ENCODE data around the gene NPR1. TPM values are rescaled to one million over a fixed set of nuclear protein-coding genes. Genes with fewer than 3 reads are reported as not detected.

NPR1 gene
- total and polyA plus RNA-seq, 2 of the 13 experiments (the other 11 are each of a cell fraction or from before 2014, with no cell fraction given), result not detected

DNA sequence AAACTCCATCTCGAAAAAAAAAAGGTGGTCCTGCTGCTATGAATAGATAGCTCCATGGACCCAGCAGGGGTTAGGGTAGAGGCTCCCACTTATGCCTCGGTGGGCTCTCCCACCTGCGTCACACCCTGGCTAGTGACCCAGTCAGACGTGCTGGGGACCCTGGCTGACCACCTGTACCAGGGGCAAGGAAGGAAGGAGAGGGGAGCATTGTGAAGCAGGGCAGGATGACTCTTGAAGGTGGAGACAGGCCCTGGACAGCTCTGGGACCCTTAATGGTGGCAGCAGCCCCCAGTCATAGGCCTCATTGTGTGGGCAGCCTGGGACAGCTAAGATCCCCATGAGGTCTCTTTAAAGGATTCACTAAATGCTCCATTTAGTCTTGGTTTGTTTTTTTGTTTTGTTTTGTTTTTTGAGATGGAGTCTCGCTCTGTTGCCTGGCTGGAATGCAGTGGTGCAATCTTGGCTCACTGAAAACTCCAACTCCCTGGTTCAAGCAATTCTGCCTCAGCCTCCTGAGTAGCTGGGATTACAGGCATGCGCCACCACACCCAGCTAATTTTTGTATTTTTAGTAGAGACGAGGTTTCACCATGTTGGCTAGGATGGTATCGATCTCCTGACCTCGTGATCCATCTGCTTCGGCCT, 30.4 kb upstream of the NPR1 start:
- H3K4me2 ChIP-seq (ENCODE audit: low read depth, low read length), result no peak overlapping the region
- peaks cover 8 to 30% of the 10 kb centered on the region in 2 experiments for H3K36me3 ChIP-seq (replicated peaks in 1 of 2; ENCODE audit: control insufficient read depth in 1 of 2, insufficient read depth in 2 of 2, low read length in 2 of 2)
- ChIA-PET CTCF (ENCODE audit: low intra/inter-chr PET ratio, low total read pairs) (no interaction called here), POLR2A (interaction anchor here (1.3 to 4.6 kb wide), 8 partner anchors 10 to 140 kb away, joined by 3 to 36 read pairs (median 7); partner anchors contain the start of genes CHTOP, S100A1, S100A13 and SNAPIN)
- no peak overlapping the region for H2AFZ ChIP-seq (ENCODE audit: low read length)
- H3K4me1 ChIP-seq (ENCODE audit: insufficient read depth, low read length), result peaks cover 19% of the 10 kb centered on the region
- H3K27me3 ChIP-seq (ENCODE audit: control insufficient read depth in 1 of 2, insufficient read depth in 2 of 2, low read length in 2 of 2), result no peaks in the 10 kb centered on the region
- intact Hi-C loops (cut with micrococcal nuclease; ENCODE audit: unreplicated experiment), result no loop called here
- no peaks in the 10 kb centered on the region for H3K9me3 ChIP-seq (ENCODE audit: low read length)
- no TSS peak for BruUV-seq (replicated peaks)
- no peak overlapping the region for H3K4me3 ChIP-seq (replicated peaks in 1 of 3; ENCODE audit: insufficient read depth in 1 of 3, low read depth in 2 of 3, low read length in 3 of 3)
- no peaks in the 10 kb centered on the region; the same call in 1 of the 2 replicates for H4K20me1 ChIP-seq (ENCODE audit: insufficient read depth, low read length)
- 84% methylated on average over 9 of the region's 10 CpGs for WGBS (ENCODE audit: low lambda C conversion rate)
- in situ Hi-C loops (cut with HindIII; ENCODE audit: extremely low pct_ligation_motif_present, low pct_unique_long_range_greater_than_20kb), result no loop called here
- no peak overlapping the region for H3K9ac ChIP-seq (ENCODE audit: insufficient read depth, low read depth, low read length)
- FAIRE-seq, result no peak
- no peaks in the 10 kb centered on the region for H3K79me2 ChIP-seq (ENCODE audit: insufficient read depth, low read length)
- ATAC-seq, result no peak
- H3K27ac ChIP-seq (ENCODE audit: extremely low read length, insufficient read depth, low read length), result no peak overlapping the region
- DNase-seq (ENCODE audit: low spot score), result no peak
- TF ChIP-seq ZNF674 (CRISPR knock-in tag; IDR thresholded peaks at IDR 0.05; ENCODE audit: low read depth) (no peak), HNRNPH1 (optimal IDR thresholded peaks at IDR 0.05; ENCODE audit: low read depth, low read length) (no peak), HNF4G (IDR thresholded peaks at IDR 0.05; ENCODE audit: borderline replicate concordance, low read depth, low read length) (no peak), HNF4G (CRISPR knock-in tag; IDR thresholded peaks at IDR 0.05; ENCODE audit: borderline replicate concordance, low read depth) (no peak), ZNF550 (CRISPR knock-in tag; IDR thresholded peaks at IDR 0.05; ENCODE audit: borderline replicate concordance) (no peak), REST (IDR thresholded peaks at IDR 0.05; ENCODE audit: borderline replicate concordance in 1 of 2, low read depth in 1 of 2, low read length in 2 of 2) (no peak), ZNF614 (CRISPR knock-in tag; IDR thresholded peaks at IDR 0.05; ENCODE audit: borderline replicate concordance) (no peak), ZNF207 (IDR thresholded peaks at IDR 0.05; ENCODE audit: borderline replicate concordance) (no peak), THAP11 (CRISPR knock-in tag; IDR thresholded peaks at IDR 0.05) (no peak), ZNF235 (CRISPR knock-in tag; IDR thresholded peaks at IDR 0.05; ENCODE audit: borderline replicate concordance) (no peak), ZNF225 (CRISPR knock-in tag; IDR thresholded peaks at IDR 0.05) (no peak), POLR2AphosphoS2 (IDR thresholded peaks at IDR 0.05; ENCODE audit: low read depth, low read length) (peak; percentile 64; the same call in 1 of the 2 replicates), ZNF44 (CRISPR knock-in tag; IDR thresholded peaks at IDR 0.05) (no peak)
- TF ChIP-seq, protein P1, sequence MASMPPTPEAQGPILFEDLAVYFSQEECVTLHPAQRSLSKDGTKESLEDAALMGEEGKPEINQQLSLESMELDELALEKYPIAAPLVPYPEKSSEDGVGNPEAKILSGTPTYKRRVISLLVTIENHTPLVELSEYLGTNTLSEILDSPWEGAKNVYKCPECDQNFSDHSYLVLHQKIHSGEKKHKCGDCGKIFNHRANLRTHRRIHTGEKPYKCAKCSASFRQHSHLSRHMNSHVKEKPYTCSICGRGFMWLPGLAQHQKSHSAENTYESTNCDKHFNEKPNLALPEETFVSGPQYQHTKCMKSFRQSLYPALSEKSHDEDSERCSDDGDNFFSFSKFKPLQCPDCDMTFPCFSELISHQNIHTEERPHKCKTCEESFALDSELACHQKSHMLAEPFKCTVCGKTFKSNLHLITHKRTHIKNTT (CRISPR knock-in tag; IDR thresholded peaks at IDR 0.05), result no peak
- TF ChIP-seq, protein P2, sequence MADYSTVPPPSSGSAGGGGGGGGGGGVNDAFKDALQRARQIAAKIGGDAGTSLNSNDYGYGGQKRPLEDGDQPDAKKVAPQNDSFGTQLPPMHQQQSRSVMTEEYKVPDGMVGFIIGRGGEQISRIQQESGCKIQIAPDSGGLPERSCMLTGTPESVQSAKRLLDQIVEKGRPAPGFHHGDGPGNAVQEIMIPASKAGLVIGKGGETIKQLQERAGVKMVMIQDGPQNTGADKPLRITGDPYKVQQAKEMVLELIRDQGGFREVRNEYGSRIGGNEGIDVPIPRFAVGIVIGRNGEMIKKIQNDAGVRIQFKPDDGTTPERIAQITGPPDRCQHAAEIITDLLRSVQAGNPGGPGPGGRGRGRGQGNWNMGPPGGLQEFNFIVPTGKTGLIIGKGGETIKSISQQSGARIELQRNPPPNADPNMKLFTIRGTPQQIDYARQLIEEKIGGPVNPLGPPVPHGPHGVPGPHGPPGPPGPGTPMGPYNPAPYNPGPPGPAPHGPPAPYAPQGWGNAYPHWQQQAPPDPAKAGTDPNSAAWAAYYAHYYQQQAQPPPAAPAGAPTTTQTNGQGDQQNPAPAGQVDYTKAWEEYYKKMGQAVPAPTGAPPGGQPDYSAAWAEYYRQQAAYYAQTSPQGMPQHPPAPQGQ (CRISPR knock-in tag; IDR thresholded peaks at IDR 0.05; ENCODE audit: borderline replicate concordance), result no peak

Data from HepG2 (cell line).